GM10266 (cell line): Measurements from ENCODE around the gene KRTAP19-4.
"Not testable (repeated sequence)": the region's sequence is repeated elsewhere in the genome, so short reads cannot be mapped to it uniquely, and the experiment has no call there.

Source experiments
- DNase-seq: peaks from one replicate; pipeline ENCODE4 v3.0.0; 2012; ENCODE audit errors: extremely low spot score
- CTCF ChIP-seq: IDR thresholded peaks from 2 replicates; pipeline ENCODE4 v1.5.1; 2012; ENCODE audit warnings: mild to moderate bottlenecking, low read depth; ENCODE audit not compliant: control insufficient read depth, insufficient read depth; ENCODE audit errors: missing control alignments

Gene KRTAP19-4

GRCh38 chr21:30497065-30497464 is at the start of gene KRTAP19-4:
Gene KRTAP19-4, minus strand, starts transcription at chr21:30497165. Its CDS starts 55 bp downstream, at chr21:30497110.
- TF ChIP-seq CTCF: no peak
- DNase-seq: no peak

- DNase-seq: no peak
- TF ChIP-seq CTCF: no peak
Measured at GRCh38 chr21:30541764-30542163, 44.8 kb upstream of the KRTAP19-4 start, which contains the start of gene KRTAP19-6. Gene KRTAP19-6, minus strand, starts transcription at chr21:30541864. Its CDS starts 31 bp downstream, at chr21:30541833.

GRCh38 chr21:30518876-30519275 is 21.9 kb upstream of the KRTAP19-4 start:
- no peak for DNase-seq
- TF ChIP-seq CTCF: no peak

GRCh38 chr21:30515681-30516080 is 18.7 kb upstream of the KRTAP19-4 start:
- TF ChIP-seq CTCF: no peak
- no peak for DNase-seq

DNA sequence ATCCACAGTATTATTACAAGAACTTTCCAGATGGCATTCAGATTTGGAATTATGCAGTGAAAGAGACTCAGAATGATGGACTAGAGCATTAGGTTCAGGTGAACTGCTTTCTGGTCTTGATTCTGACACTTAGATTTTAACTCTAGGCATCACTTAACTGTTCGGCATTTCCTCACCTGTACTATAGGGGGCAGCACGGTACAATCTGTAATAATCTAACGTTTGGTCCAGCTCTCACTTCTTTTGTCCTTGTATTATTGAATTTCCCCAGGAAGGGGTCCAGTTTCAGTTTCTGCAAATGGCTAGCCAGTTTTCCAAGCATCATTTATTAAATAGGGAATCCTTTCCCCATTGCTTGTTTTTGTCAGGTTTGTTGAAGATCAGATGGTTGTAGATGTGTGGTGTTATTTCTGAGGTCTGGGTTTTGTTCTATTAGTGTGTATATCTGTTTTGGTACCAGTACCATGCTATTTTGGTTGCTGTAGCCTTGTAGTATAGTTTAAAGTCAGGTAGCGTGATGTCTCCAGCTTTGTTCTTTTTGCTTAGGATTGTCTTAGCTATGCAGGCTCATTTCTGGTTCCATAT is 8.7 kb upstream of the KRTAP19-4 start:
- not testable (repeated sequence) for DNase-seq

GRCh38 chr21:30502041-30502440 is 5.1 kb upstream of the KRTAP19-4 start, which contains the start of gene KRTAP19-5:
Gene KRTAP19-5, minus strand, starts transcription at chr21:30502141. Its CDS starts 51 bp downstream, at chr21:30502090.
- TF ChIP-seq CTCF: no peak
- no peak for DNase-seq

GRCh38 chr21:30491963-30492428 is 5.0 kb downstream of the KRTAP19-4 start, which contains the start of gene KRTAP19-3:
Gene KRTAP19-3, minus strand, starts transcription at chr21:30492013. Its CDS starts 56 bp downstream, at chr21:30491957.
- no peak for TF ChIP-seq CTCF
- DNase-seq: no peak
